K562 (cell line): ENCODE measurements around the gene TMEM192.
"Not testable (repeated sequence)": the region's sequence is repeated elsewhere in the genome, so short reads cannot be mapped to it uniquely, and the experiment has no call there.

Experiments used
- BRCA1 ChIP-seq, 2 experiments: fragments of 450-650 bp in 1 of 2; sonication (generic) in 1 of 2; formaldehyde crosslinking in 1 of 2; IDR thresholded peaks; 2 replicates each; pipeline versions ENCODE4 v1.5.0 to v1.6.1; 2017 to 2020; ENCODE audit warnings: mild to moderate bottlenecking in 1 of 2, missing genetic modification reagents in 1 of 2
- CBFB ChIP-seq: sonication (generic); formaldehyde crosslinking; IDR thresholded peaks from 2 replicates; pipeline ENCODE4 v1.4.0; 2020; ENCODE audit warnings: mild to moderate bottlenecking, missing genetic modification reagents
- CTCF ChIP-seq, 3 experiments: IDR thresholded peaks in 2 of 3; conservative IDR thresholded peaks in 1 of 3; 2 replicates each; pipeline ENCODE4 v1.5.1; 2011 to 2012; ENCODE audit warnings: low read length in 3 of 3, mild to moderate bottlenecking in 3 of 3, control low read depth in 2 of 3, improper control_type of control experiment in 1 of 3, inconsistent platforms in 1 of 3, low read depth in 1 of 3, mixed read lengths in 1 of 3, moderate library complexity in 1 of 3; ENCODE audit not compliant: insufficient read depth in 2 of 3
- EZH2 ChIP-seq: IDR thresholded peaks from 2 replicates; pipeline ENCODE4 v1.6.1; 2012; ENCODE audit warnings: low read depth, mild to moderate bottlenecking, inconsistent platforms, low read length, borderline replicate concordance
- FOXK2 ChIP-seq, 2 experiments: fragments of 450-650 bp; IDR thresholded peaks in 1 of 2; conservative IDR thresholded peaks in 1 of 2; 2 replicates each; pipeline ENCODE4 v1.6.1; 2016; ENCODE audit warnings: low read depth in 2 of 2, mild to moderate bottlenecking in 1 of 2
- HMGXB4 ChIP-seq: sonication (generic); formaldehyde crosslinking; IDR thresholded peaks from 2 replicates; pipeline ENCODE4 v1.8.1; 2023; ENCODE audit warnings: mild to moderate bottlenecking, missing genetic modification reagents
- POLR2A ChIP-seq: fragments of 450-650 bp; conservative IDR thresholded peaks from 2 replicates; pipeline ENCODE4 v1.6.1; 2016
- SMARCA4 ChIP-seq: fragments of 450-650 bp; IDR thresholded peaks from 2 replicates; pipeline ENCODE4 v1.6.1; 2016
- TCF7L2 ChIP-seq: fragments of 150-350 bp; IDR thresholded peaks from 2 replicates; pipeline ENCODE4 v1.6.1; 2016; ENCODE audit warnings: low read depth, mild to moderate bottlenecking, low read length, moderate library complexity
- THAP7 ChIP-seq: fragments of 250-450 bp; sonication (Bioruptor Pico); IDR thresholded peaks from 2 replicates; pipeline ENCODE4 v1.5.0; 2021
- ZNF518B ChIP-seq: fragments of 250-450 bp; sonication (Bioruptor Pico); IDR thresholded peaks from 2 replicates; pipeline ENCODE4 v1.5.0; 2021; ENCODE audit warnings: mild to moderate bottlenecking, moderate library complexity
- ZNF668 ChIP-seq: fragments of 250-450 bp; sonication (Bioruptor Pico); IDR thresholded peaks from 2 replicates; pipeline ENCODE4 v1.8.0; 2022; ENCODE audit warnings: mild to moderate bottlenecking, inconsistent platforms

- not testable (repeated sequence) for TF ChIP-seq CTCF (IDR thresholded peaks at IDR 0.05 in 2 of 3, conservative IDR thresholded peaks at IDR 0.05 in 1 of 3; ENCODE audit: insufficient read depth in 2 of 3, low read depth in 1 of 3, low read length in 3 of 3); ZNF668 (CRISPR knock-in tag); POLR2A; SMARCA4; THAP7 (CRISPR knock-in tag); CBFB; ZNF518B; TCF7L2; BRCA1 (IDR thresholded peaks at IDR 0.05); BRCA1 (CRISPR knock-in tag; IDR thresholded peaks at IDR 0.05); HMGXB4 (CRISPR knock-in tag); EZH2; FOXK2 (conservative IDR thresholded peaks at IDR 0.05 in 1 of 2, IDR thresholded peaks at IDR 0.05 in 1 of 2; ENCODE audit: low read depth in 2 of 2)
Observed at GRCh38 chr4:165084787-165085186, 27.9 kb downstream of the TMEM192 start.
